DND-41 (cell line): Measurements from ENCODE around the gene CENPX.

Experiments used
- CTCF ChIP-seq: IDR thresholded peaks from 2 replicates; pipeline ENCODE4 v1.5.1; 2012; ENCODE audit warnings: borderline replicate concordance, low read length, moderate library complexity, mild to moderate bottlenecking; ENCODE audit not compliant: poor library complexity, severe bottlenecking; ENCODE audit errors: extremely low read depth
- EZH2 ChIP-seq: IDR thresholded peaks from 3 replicates; pipeline ENCODE4 v1.6.1; 2012; ENCODE audit warnings: borderline replicate concordance, low read depth, mild to moderate bottlenecking, moderate library complexity, low read length, inconsistent platforms; ENCODE audit not compliant: severe bottlenecking

GRCh38 chr17:82062076-82062983 lies 39.7 kb upstream of the CENPX start:
- TF ChIP-seq CTCF (no peak), EZH2 (no peak)
